Measurements from ENCODE around the gene PMS1.

DNA sequence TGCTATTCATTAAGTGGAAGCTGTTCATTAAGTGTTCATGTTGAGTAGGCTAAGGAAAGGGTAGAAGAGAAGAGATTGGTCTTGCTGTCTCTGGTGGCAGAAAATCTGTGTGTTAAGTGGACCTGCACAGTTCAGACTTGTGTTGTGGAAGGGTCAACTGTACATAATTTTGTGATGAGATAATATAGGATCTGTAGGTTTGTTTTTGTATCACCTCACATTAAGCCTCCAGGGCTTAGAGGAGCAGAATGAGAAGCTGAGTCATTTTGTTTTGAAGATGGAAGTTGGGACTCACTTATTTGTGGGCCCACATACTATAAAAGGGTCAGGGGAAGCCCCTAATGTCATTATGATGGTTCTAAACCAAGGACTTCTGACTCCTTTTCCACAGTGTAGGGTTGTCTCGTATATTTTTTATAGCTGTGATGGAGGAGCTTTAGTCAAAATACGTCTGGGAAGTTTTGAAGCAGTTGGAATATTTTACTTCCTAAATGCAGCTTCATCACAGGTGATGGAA lies 18.2 kb downstream of the PMS1 start:
- TF ChIP-seq, protein P1, sequence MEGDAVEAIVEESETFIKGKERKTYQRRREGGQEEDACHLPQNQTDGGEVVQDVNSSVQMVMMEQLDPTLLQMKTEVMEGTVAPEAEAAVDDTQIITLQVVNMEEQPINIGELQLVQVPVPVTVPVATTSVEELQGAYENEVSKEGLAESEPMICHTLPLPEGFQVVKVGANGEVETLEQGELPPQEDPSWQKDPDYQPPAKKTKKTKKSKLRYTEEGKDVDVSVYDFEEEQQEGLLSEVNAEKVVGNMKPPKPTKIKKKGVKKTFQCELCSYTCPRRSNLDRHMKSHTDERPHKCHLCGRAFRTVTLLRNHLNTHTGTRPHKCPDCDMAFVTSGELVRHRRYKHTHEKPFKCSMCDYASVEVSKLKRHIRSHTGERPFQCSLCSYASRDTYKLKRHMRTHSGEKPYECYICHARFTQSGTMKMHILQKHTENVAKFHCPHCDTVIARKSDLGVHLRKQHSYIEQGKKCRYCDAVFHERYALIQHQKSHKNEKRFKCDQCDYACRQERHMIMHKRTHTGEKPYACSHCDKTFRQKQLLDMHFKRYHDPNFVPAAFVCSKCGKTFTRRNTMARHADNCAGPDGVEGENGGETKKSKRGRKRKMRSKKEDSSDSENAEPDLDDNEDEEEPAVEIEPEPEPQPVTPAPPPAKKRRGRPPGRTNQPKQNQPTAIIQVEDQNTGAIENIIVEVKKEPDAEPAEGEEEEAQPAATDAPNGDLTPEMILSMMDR (conservative IDR thresholded peaks at IDR 0.05), result no peak
- TF ChIP-seq ZFX (IDR thresholded peaks at IDR 0.05), result no peak

All from C4-2B (cell line).